HepG2 (cell line): ENCODE results near the gene NEK6. TPM values are rescaled to one million over a fixed set of nuclear protein-coding genes. Genes with fewer than 3 reads are reported as not detected.

Experiments used
- ATAC-seq: fragments of 200-7000 bp; cut with Tn5 transposase; 3 replicates; pipeline ENCODE4 v1.9.1; 2020; ENCODE audit warnings: mild to moderate bottlenecking, moderate library complexity
- BruUV-seq: library from RNA; stranded (reverse); fragments of 400-500 nt; replicated peaks from 2 replicates; lab custom pipeline; 2021; lab: Mats Ljungman, UMichigan
- CTCF ChIA-PET: fragments of 300-600 bp; formaldehyde crosslinking; extraction: SDS; loops from one replicate; lab custom pipeline; 2021; ENCODE audit warnings: low total read pairs, inconsistent platforms, low intra/inter-chr PET ratio; lab: Yijun Ruan, JAX
- POLR2A ChIA-PET: fragments of 350-600 bp; sonication (Branson Sonifier 250); formaldehyde crosslinking; loops from one replicate; lab custom pipeline; 2020; ENCODE audit warnings: antibody characterized with exemption, inconsistent platforms; lab: Yijun Ruan, JAX
- DNase-seq: peaks from one replicate; pipeline ENCODE4 v3.0.0-alpha.2; 2015; ENCODE audit warnings: low spot score
- FAIRE-seq: peaks from 3 replicates; lab custom pipeline; 2011; peaks lifted over from hg19 to GRCh38; lab: Jason Lieb, UNC
- H2AFZ ChIP-seq: one replicate; pipeline ENCODE4 v1.6.1; 2011; ENCODE audit warnings: low read length, inconsistent platforms
- H3K27ac ChIP-seq: fragments of 300-600 bp; 3 replicates; pipeline ENCODE4 v1.8.0; 2011; ENCODE audit warnings: mixed run types, mild to moderate bottlenecking, mixed read lengths, low read length, inconsistent platforms; ENCODE audit not compliant: insufficient read depth; ENCODE audit errors: extremely low read length
- H3K27me3 ChIP-seq, 2 experiments: fragments of 200-600 bp in 1 of 2; 2 replicates in 1 of 2; 3 replicates in 1 of 2; pipeline versions ENCODE4 v1.6.0 to v1.8.0; 2011; ENCODE audit warnings: low read length in 2 of 2, mild to moderate bottlenecking in 2 of 2, moderate library complexity in 2 of 2, inconsistent platforms in 1 of 2; ENCODE audit not compliant: insufficient read depth in 2 of 2, control insufficient read depth in 1 of 2
- H3K36me3 ChIP-seq, 2 experiments: fragments of 200-600 bp in 1 of 2; replicated peaks in 1 of 2; 2 replicates in 1 of 2; 3 replicates in 1 of 2; pipeline versions ENCODE4 v1.5.1 to v1.8.0; 2011; ENCODE audit warnings: low read length in 2 of 2, inconsistent platforms in 1 of 2; ENCODE audit not compliant: insufficient read depth in 2 of 2, control insufficient read depth in 1 of 2
- H3K4me1 ChIP-seq: 2 replicates; pipeline ENCODE4 v1.5.1; 2012; ENCODE audit warnings: low read length, inconsistent platforms; ENCODE audit not compliant: insufficient read depth
- H3K4me2 ChIP-seq: 2 replicates; pipeline ENCODE4 v1.6.0; 2011; ENCODE audit warnings: low read depth, low read length, inconsistent platforms
- H3K4me3 ChIP-seq, 3 experiments: fragments of 200-600 bp in 1 of 3; sonication (generic), shearing (Covaris generic) in 1 of 3; replicated peaks in 1 of 3; 2 replicates each; pipeline ENCODE4 v1.5.1; 2011 to 2016; ENCODE audit warnings: low read length in 3 of 3, inconsistent platforms in 2 of 3, low read depth in 2 of 3, mild to moderate bottlenecking in 2 of 3, control low read depth in 1 of 3, mixed read lengths in 1 of 3; ENCODE audit not compliant: insufficient read depth in 1 of 3
- H3K79me2 ChIP-seq: one replicate; pipeline ENCODE4 v1.6.1; 2011; ENCODE audit warnings: low read length, inconsistent platforms; ENCODE audit not compliant: insufficient read depth
- H3K9ac ChIP-seq: 2 replicates; pipeline ENCODE4 v1.6.0; 2011; ENCODE audit warnings: mild to moderate bottlenecking, low read depth, low read length, inconsistent platforms; ENCODE audit not compliant: insufficient read depth
- H3K9me3 ChIP-seq: 2 replicates; pipeline ENCODE4 v1.5.1; 2012; ENCODE audit warnings: mild to moderate bottlenecking, low read length
- H4K20me1 ChIP-seq: 2 replicates; pipeline ENCODE4 v1.6.0; 2011; ENCODE audit warnings: inconsistent platforms, mild to moderate bottlenecking, low read length, moderate library complexity; ENCODE audit not compliant: insufficient read depth
- AHR ChIP-seq: IDR thresholded peaks from 2 replicates; pipeline ENCODE4 v1.6.1; 2018; ENCODE audit warnings: missing genetic modification reagents, missing compliant biosample characterization
- CREM ChIP-seq, 2 experiments: sonication (generic) in 1 of 2; formaldehyde crosslinking in 1 of 2; IDR thresholded peaks; 2 replicates each; pipeline versions ENCODE4 v1.4.0 to v1.6.1; 2016 to 2020; ENCODE audit warnings: antibody characterized with exemption in 1 of 2, mild to moderate bottlenecking in 1 of 2, missing genetic modification reagents in 1 of 2
- HDAC6 ChIP-seq: fragments of 200-600 bp; sonication (generic); IDR thresholded peaks from 2 replicates; pipeline ENCODE4 v1.7.0; 2017; ENCODE audit warnings: mild to moderate bottlenecking, antibody characterized with exemption, low read length, low read depth
- MYC ChIP-seq: sonication (generic); formaldehyde crosslinking; IDR thresholded peaks from 2 replicates; pipeline ENCODE4 v1.9.0; 2021; ENCODE audit warnings: missing genetic modification reagents, borderline replicate concordance
- SMARCE1 ChIP-seq: fragments of 450-650 bp; IDR thresholded peaks from 2 replicates; pipeline ENCODE4 v1.6.1; 2017; ENCODE audit warnings: borderline replicate concordance
- SNAPC2 ChIP-seq: sonication (generic); formaldehyde crosslinking; IDR thresholded peaks from 2 replicates; pipeline ENCODE4 v1.8.1; 2022; ENCODE audit warnings: mild to moderate bottlenecking, missing genetic modification reagents
- TAF15 ChIP-seq: fragments of 200-400 bp; formaldehyde crosslinking; IDR thresholded peaks from one replicate; pipeline ENCODE4 v1.6.1; 2018; ENCODE audit warnings: mild to moderate bottlenecking, low read depth, low read length; ENCODE audit not compliant: poor library complexity, severe bottlenecking
- TEAD3 ChIP-seq: optimal IDR thresholded peaks from 2 replicates; pipeline ENCODE3; 2016; ENCODE audit warnings: borderline replicate concordance
- TFE3 ChIP-seq: IDR thresholded peaks from 2 replicates; pipeline ENCODE4 v1.6.1; 2016
- TMF1 ChIP-seq: sonication (generic); formaldehyde crosslinking; IDR thresholded peaks from 2 replicates; pipeline ENCODE4 v1.8.1; 2022; ENCODE audit warnings: low read depth, missing genetic modification reagents
- ZNF101 ChIP-seq: sonication (generic); formaldehyde crosslinking; IDR thresholded peaks from 2 replicates; pipeline ENCODE4 v1.4.0; 2020; ENCODE audit warnings: mild to moderate bottlenecking, low read depth, missing genetic modification reagents, borderline replicate concordance
- ZNF160 ChIP-seq: sonication (generic); formaldehyde crosslinking; IDR thresholded peaks from 2 replicates; pipeline ENCODE4 v1.8.0; 2022; ENCODE audit warnings: mild to moderate bottlenecking, inconsistent platforms, missing genetic modification reagents
- ZNF207 ChIP-seq: fragments of 450-650 bp; IDR thresholded peaks from 2 replicates; pipeline ENCODE4 v1.6.1; 2016; ENCODE audit warnings: antibody characterized with exemption, borderline replicate concordance
- ZNF430 ChIP-seq: sonication (generic); formaldehyde crosslinking; IDR thresholded peaks from 2 replicates; pipeline ENCODE4 v1.9.0; 2021; ENCODE audit warnings: mild to moderate bottlenecking, missing genetic modification reagents
- ZNF629 ChIP-seq: sonication (generic); formaldehyde crosslinking; conservative IDR thresholded peaks from 2 replicates; pipeline ENCODE4 v1.5.0; 2020; ENCODE audit warnings: missing genetic modification reagents
- WGBS: methylation state at CpG from one replicate; pipeline ENCODE4 v1.1.6; 2017; ENCODE audit warnings: low lambda C conversion rate; 5-methylcytosine and 5-hydroxymethylcytosine counted together
- in situ Hi-C: cut with HindIII; loops from 2 replicates; pipeline ENCODE4 v1.10.0; 2017; ENCODE audit warnings: low pct_unique_long_range_greater_than_20kb; ENCODE audit not compliant: extremely low pct_ligation_motif_present
- intact Hi-C: fragments of 100-400 bp; cut with micrococcal nuclease; formaldehyde crosslinking; loops from one replicate; pipeline ENCODE4 v1.10.0; 2022; ENCODE audit not compliant: unreplicated experiment
- polyA plus RNA-seq, 8 experiments: library from polyadenylated mRNA; depleted of rRNA in 3 of 8; stranded (reverse) in 7 of 8; unstranded in 1 of 8; fragments of >200 nt; fragmentation: Illumina TruSeq in 4 of 8; extraction: Trizol in 4 of 8; gene quantifications; 2 replicates each; pipeline versions ENCODE4 v1.2.1 to v1.2.3, GENCODE V29; 2011 to 2016; ENCODE audit warnings: low read depth in 4 of 8, missing spikeins in 1 of 8, mixed read lengths in 1 of 8; ENCODE audit not compliant: insufficient read depth in 1 of 8
- total RNA-seq, 5 experiments: library from RNA; depleted of rRNA; stranded (reverse); fragments of >200 nt; fragmentation: Illumina TruSeq; extraction: Trizol; gene quantifications; 2 replicates each; pipeline ENCODE4 v1.2.3, GENCODE V29; 2016; ENCODE audit warnings: low read depth in 1 of 5

NEK6 gene
- total and polyA plus RNA-seq, 2 of the 13 experiments (the other 11 are each of a cell fraction or from before 2014, with no cell fraction given) = 30.4 to 119 TPM

- H3K4me2 ChIP-seq = no peak overlapping the region
- no peaks in the 10 kb centered on the region for H3K27me3 ChIP-seq
- H3K9ac ChIP-seq = no peak overlapping the region
- H3K36me3 ChIP-seq = peaks cover 6 to 20% of the 10 kb centered on the region in 2 experiments
- H3K9me3 ChIP-seq = no peaks in the 10 kb centered on the region
- peaks cover 37% of the 10 kb centered on the region for H3K4me1 ChIP-seq
- peaks cover 69% of the 10 kb centered on the region for H3K79me2 ChIP-seq
- ChIA-PET CTCF (no interaction called here), POLR2A (no interaction called here)
- in situ Hi-C loops (no loop called here), intact Hi-C loops (no loop called here)
- peaks cover 3% of the 10 kb centered on the region; the same call in 1 of the 2 replicates for H4K20me1 ChIP-seq
- no peak overlapping the region for H2AFZ ChIP-seq
- H3K4me3 ChIP-seq = no peak overlapping the region
- no peak for ATAC-seq
- TF ChIP-seq ZNF207 = no peak
- TF ChIP-seq TMF1 (CRISPR knock-in tag) = no peak
- no peak for TF ChIP-seq AHR
- TF ChIP-seq TEAD3 (CRISPR knock-in tag) = no peak
- TF ChIP-seq MYC = no peak
- TF ChIP-seq ZNF430 = no peak
- TF ChIP-seq CREM (IDR thresholded peaks at IDR 0.05) = no peak
- no peak for TF ChIP-seq CREM (CRISPR knock-in tag; IDR thresholded peaks at IDR 0.05)
- TF ChIP-seq SNAPC2 = no peak
- no peak for TF ChIP-seq HDAC6
- TF ChIP-seq ZNF101 (CRISPR knock-in tag) = no peak
- TF ChIP-seq SMARCE1 = no peak
- TF ChIP-seq TAF15 = no peak
- TF ChIP-seq ZNF629 (CRISPR knock-in tag) = no peak
- TF ChIP-seq TFE3 (CRISPR knock-in tag) = no peak
- TF ChIP-seq ZNF160 = no peak
- BruUV-seq = no TSS peak
- no peak overlapping the region for H3K27ac ChIP-seq
- DNase-seq = no peak
- 88% methylated on average over 1 of the region's 1 CpG for WGBS
- FAIRE-seq = no peak
Measured at GRCh38 chr9:124373851-124374250, 116.1 kb downstream of the NEK6 start.
